ENCODE data around the gene JUP. TPM values are rescaled to one million over a fixed set of nuclear protein-coding genes. Genes with fewer than 3 reads are reported as not detected.
"Not testable (repeated sequence)": the region's sequence is repeated elsewhere in the genome, so short reads cannot be mapped to it uniquely, and the experiment has no call there.

Gene JUP
- total RNA-seq, 1 experiment from 2014 or later = 224 TPM

GRCh38 chr17:41835214-41835799 is 48.8 kb upstream of the JUP start:
- H3K9me3 ChIP-seq (ENCODE audit: control insufficient read depth in 1 of 2, insufficient read depth in 1 of 2, low read depth in 1 of 2, low read length in 2 of 2) = no peaks in the 10 kb centered on the region
- peaks cover 22% of the 10 kb centered on the region for H3K79me2 ChIP-seq (ENCODE audit: insufficient read depth, low read length)
- H2AFZ ChIP-seq (ENCODE audit: low read depth, low read length, poor library complexity, severe bottlenecking) = no peak overlapping the region
- TF ChIP-seq RAD21 (IDR thresholded peaks at IDR 0.05; ENCODE audit: low read depth) (no peak), ELF1 (IDR thresholded peaks at IDR 0.05; ENCODE audit: borderline replicate concordance, low read depth) (no peak), CTCF (IDR thresholded peaks at IDR 0.05 in 2 of 3, conservative IDR thresholded peaks at IDR 0.05 in 1 of 3; ENCODE audit: borderline replicate concordance in 1 of 3, insufficient read depth in 1 of 3, low read depth in 2 of 3, low read length in 2 of 3) (no peak), EZH2 (IDR thresholded peaks at IDR 0.05) (no peak), CEBPB (IDR thresholded peaks at IDR 0.05; ENCODE audit: low read depth) (no peak)
- peak overlapping the region; percentile 80 for H3K9ac ChIP-seq (ENCODE audit: low read length)
- RAD21 ChIA-PET (ENCODE audit: low non-redundant PET in 1 of 2, low total read pairs in 2 of 2, uncharacterized antibody in 2 of 2, unreplicated experiment in 2 of 2) = no interaction called here
- no peaks in the 10 kb centered on the region for H3K9me2 ChIP-seq (ENCODE audit: insufficient read depth)
- no peaks in the 10 kb centered on the region for H3K27me3 ChIP-seq (ENCODE audit: insufficient read depth, low read length)
- DNase-seq (ENCODE audit: low read depth, low spot score) (no peak), ATAC-seq (peak; percentile 58)
- H3K4me1 ChIP-seq (ENCODE audit: control insufficient read depth in 1 of 2, insufficient read depth in 2 of 2, low read length in 2 of 2) = peaks cover 4 to 15% of the 10 kb centered on the region in 2 experiments; a peak in 3 of 4 replicates
- H3K4me2 ChIP-seq (ENCODE audit: low read length) = peak overlapping the region; percentile 81
- POLR2A ChIA-PET = interaction anchor here (1.4 kb wide), 1 partner anchor 49 kb away, joined by 4 read pairs; the partner anchor contains the start of gene JUP
- H3K36me3 ChIP-seq (ENCODE audit: control insufficient read depth in 1 of 2, insufficient read depth in 2 of 2, low read length in 2 of 2) = peaks cover 12 to 22% of the 10 kb centered on the region in 2 experiments; a peak in 2 of 4 replicates
- H3K27ac ChIP-seq (ENCODE audit: low read depth, low read length) = peak overlapping the region; percentile 74; the same call in 1 of the 2 replicates
- CTCF ChIA-PET = no interaction called here
- no peaks in the 10 kb centered on the region for H4K20me1 ChIP-seq (ENCODE audit: insufficient read depth)
- BruUV-seq (replicated peaks) = no TSS peak
- intact Hi-C loops (cut with micrococcal nuclease) = no loop called here
- peak overlapping the region; percentile 78 to 86 for H3K4me3 ChIP-seq (replicated peaks in 1 of 2; ENCODE audit: low read depth in 1 of 2, low read length in 2 of 2)

GRCh38 chr17:41829961-41830360 is 43.5 kb upstream of the JUP start:
- H3K9ac ChIP-seq (ENCODE audit: low read length); H3K4me3 ChIP-seq (replicated peaks in 1 of 2; ENCODE audit: low read depth in 1 of 2, low read length in 2 of 2); POLR2A ChIA-PET; intact Hi-C loops (cut with micrococcal nuclease); H3K27me3 ChIP-seq (ENCODE audit: insufficient read depth, low read length); H3K9me3 ChIP-seq (ENCODE audit: control insufficient read depth in 1 of 2, insufficient read depth in 1 of 2, low read depth in 1 of 2, low read length in 2 of 2); H4K20me1 ChIP-seq (ENCODE audit: insufficient read depth); BruUV-seq (replicated peaks); RAD21 ChIA-PET (ENCODE audit: low non-redundant PET in 1 of 2, low total read pairs in 2 of 2, uncharacterized antibody in 2 of 2, unreplicated experiment in 2 of 2); ATAC-seq; H2AFZ ChIP-seq (ENCODE audit: low read depth, low read length, poor library complexity, severe bottlenecking); H3K27ac ChIP-seq (ENCODE audit: low read depth, low read length); DNase-seq (ENCODE audit: low read depth, low spot score); H3K4me2 ChIP-seq (ENCODE audit: low read length); H3K4me1 ChIP-seq (ENCODE audit: control insufficient read depth in 1 of 2, insufficient read depth in 2 of 2, low read length in 2 of 2); H3K9me2 ChIP-seq (ENCODE audit: insufficient read depth): not testable (repeated sequence)
- Histone ChIP-seq H3K36me3 (ENCODE audit: control insufficient read depth in 1 of 2, insufficient read depth in 2 of 2, low read length in 2 of 2) (peaks cover 31 to 47% of the 10 kb centered on the region in 2 experiments), H3K79me2 (ENCODE audit: insufficient read depth, low read length) (peaks cover 12% of the 10 kb centered on the region)
- CTCF ChIA-PET = interaction anchor here (1.7 kb wide), 1 partner anchor 92 kb away, joined by 3 read pairs; no protein-coding TSS in a partner anchor

All from HCT116 (cell line).